SK-N-MC (cell line): ENCODE measurements around the gene PPP1R7.

Experiments used
- EZH2 ChIP-seq: fragments of 200-600 bp; sonication (generic); IDR thresholded peaks from one replicate; pipeline ENCODE4 v1.6.1; 2017; ENCODE audit warnings: antibody characterized with exemption
- FOXP2 ChIP-seq: optimal IDR thresholded peaks from 2 replicates; pipeline ENCODE3; 2011; ENCODE audit warnings: mild to moderate bottlenecking, moderate library complexity; ENCODE audit not compliant: insufficient read depth; ENCODE audit errors: extremely low read length, control extremely low read depth
- POLR2AphosphoS5 ChIP-seq: IDR thresholded peaks from 2 replicates; pipeline ENCODE4 v1.6.1; 2012; ENCODE audit warnings: mild to moderate bottlenecking, low read depth, low read length, borderline replicate concordance

DNA sequence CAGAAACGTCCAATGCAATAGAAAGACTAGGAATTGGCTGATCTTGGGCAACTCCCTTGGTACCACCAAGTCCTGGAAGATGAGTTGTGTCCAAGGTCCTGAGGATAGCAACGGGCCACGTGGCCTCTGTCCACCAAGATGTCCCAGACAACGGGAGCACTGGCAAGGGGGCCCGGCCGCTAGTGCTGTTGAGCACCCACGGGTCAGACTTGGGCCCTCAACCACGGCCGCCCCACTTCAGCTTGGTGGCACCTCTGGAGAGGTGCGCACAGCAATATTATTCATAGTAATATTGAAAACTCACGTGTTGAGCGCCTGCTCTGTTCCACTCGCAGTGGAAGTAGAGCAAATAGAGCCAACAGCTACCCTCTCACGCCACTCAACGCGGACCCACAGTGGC is 20.0 kb upstream of the PPP1R7 start:
- TF ChIP-seq POLR2AphosphoS5 = no peak
- TF ChIP-seq EZH2 = no peak
- no peak for TF ChIP-seq FOXP2
